GM19395 (cell line): ENCODE results near the gene PTPRA.
A peak's percentile ranks its signal among the peaks of the same experiment; 100 is the strongest.
"Not testable (repeated sequence)": the region's sequence is repeated elsewhere in the genome, so short reads cannot be mapped to it uniquely, and the experiment has no call there.

Experiments
- ATAC-seq: cut with Tn5 transposase; IDR thresholded peaks from one replicate; pipeline ENCODE4 v1.9.1; 2021; ENCODE audit warnings: mild to moderate bottlenecking, moderate library complexity; ENCODE audit not compliant: unreplicated experiment

The PTPRA gene

GRCh38 chr20:2873010-2873746 lies at the start of gene PTPRA:
Gene PTPRA (plus strand): TSS chr20:2873481. CDS start chr20:2964278, 90,797 bp downstream.
- ATAC-seq, result peak; percentile 90

- ATAC-seq, result no peak
Measured at GRCh38 chr20:2825761-2826160, 47.5 kb upstream of the PTPRA start.

- no peak for ATAC-seq
Measured at GRCh38 chr20:2826655-2827054, 46.6 kb upstream of the PTPRA start.

- no peak for ATAC-seq
Measured at GRCh38 chr20:2829376-2829775, 43.9 kb upstream of the PTPRA start.

GRCh38 chr20:2831206-2831605 lies 42.1 kb upstream of the PTPRA start:
- ATAC-seq, result not testable (repeated sequence)

GRCh38 chr20:2833761-2834160 lies 39.5 kb upstream of the PTPRA start:
- ATAC-seq, result no peak

- no peak for ATAC-seq
Measured at GRCh38 chr20:2834401-2835110, 38.7 kb upstream of the PTPRA start.

GRCh38 chr20:2835331-2835796 lies 37.9 kb upstream of the PTPRA start:
- ATAC-seq, result no peak

GRCh38 chr20:2836035-2836434 lies 37.2 kb upstream of the PTPRA start:
- no peak for ATAC-seq

GRCh38 chr20:2837221-2837960 lies 35.9 kb upstream of the PTPRA start:
- no peak for ATAC-seq

- no peak for ATAC-seq
Measured at GRCh38 chr20:2838170-2838797, 35.0 kb upstream of the PTPRA start.

- no peak for ATAC-seq
Measured at GRCh38 chr20:2838847-2839671, 34.2 kb upstream of the PTPRA start.

GRCh38 chr20:2839732-2840137 lies 33.5 kb upstream of the PTPRA start:
- no peak for ATAC-seq

GRCh38 chr20:2840138-2840966 lies 32.9 kb upstream of the PTPRA start, which contains the start of the genes PCED1A and VPS16:
Gene PCED1A (minus strand): TSS chr20:2840655. CDS start chr20:2839912, 743 bp downstream.
Gene VPS16 (plus strand): TSS chr20:2840745. CDS start chr20:2840775, 30 bp downstream.
- ATAC-seq, result peak; percentile 92

- ATAC-seq, result peak; percentile 43
Measured at GRCh38 chr20:2840967-2841531, 32.2 kb upstream of the PTPRA start.

GRCh38 chr20:2845607-2846006 lies 27.7 kb upstream of the PTPRA start:
- no peak for ATAC-seq

GRCh38 chr20:2846698-2847097 lies 26.6 kb upstream of the PTPRA start:
- no peak for ATAC-seq

GRCh38 chr20:2847802-2848201 lies 25.5 kb upstream of the PTPRA start:
- ATAC-seq, result no peak

GRCh38 chr20:2849529-2849928 lies 23.8 kb upstream of the PTPRA start:
- no peak for ATAC-seq
